RWPE2 (cell line): Measurements from ENCODE around the gene MAFB.

Experiments used
- ATAC-seq: fragments of 200-7000 bp; cut with Tn5 transposase; 3 replicates; pipeline ENCODE4 v1.9.1; 2021; ENCODE audit warnings: low read depth
- DNase-seq: peaks from one replicate; pipeline ENCODE4 v3.0.0-alpha.2; 2020; ENCODE audit warnings: low spot score
- H3K27ac ChIP-seq: fragments of 450-650 bp; 2 replicates; pipeline ENCODE4 v1.5.1; 2017; ENCODE audit warnings: mild to moderate bottlenecking; ENCODE audit not compliant: poor library complexity, severe bottlenecking
- H3K27me3 ChIP-seq: fragments of 250-450 bp; sonication (Bioruptor Pico); 2 replicates; pipeline ENCODE4 v1.5.1; 2021; ENCODE audit warnings: mild to moderate bottlenecking, moderate library complexity; ENCODE audit not compliant: insufficient read depth, poor library complexity, severe bottlenecking
- H3K36me3 ChIP-seq: fragments of 250-450 bp; sonication (Bioruptor Pico); 2 replicates; pipeline ENCODE4 v1.5.1; 2020; ENCODE audit warnings: low read depth, mild to moderate bottlenecking, moderate library complexity
- H3K4me1 ChIP-seq: fragments of 250-450 bp; sonication (Bioruptor Pico); 2 replicates; pipeline ENCODE4 v1.5.1; 2021; ENCODE audit warnings: mild to moderate bottlenecking, moderate library complexity; ENCODE audit not compliant: insufficient read depth, poor library complexity, severe bottlenecking
- H3K4me3 ChIP-seq: fragments of 250-450 bp; sonication (Bioruptor Pico); 2 replicates; pipeline ENCODE4 v1.5.1; 2021; ENCODE audit warnings: mild to moderate bottlenecking, moderate library complexity; ENCODE audit not compliant: severe bottlenecking
- H3K9me3 ChIP-seq: fragments of 250-450 bp; sonication (Bioruptor Pico); 2 replicates; pipeline ENCODE4 v1.5.1; 2021; ENCODE audit warnings: mild to moderate bottlenecking, moderate library complexity; ENCODE audit not compliant: severe bottlenecking
- TF ChIP-seq, protein P1 (sequence below): fragments of 450-650 bp; IDR thresholded peaks from one replicate; pipeline ENCODE4 v1.5.1; 2017; ENCODE audit warnings: mild to moderate bottlenecking, moderate library complexity; ENCODE audit not compliant: poor library complexity, severe bottlenecking

The MAFB gene

DNA sequence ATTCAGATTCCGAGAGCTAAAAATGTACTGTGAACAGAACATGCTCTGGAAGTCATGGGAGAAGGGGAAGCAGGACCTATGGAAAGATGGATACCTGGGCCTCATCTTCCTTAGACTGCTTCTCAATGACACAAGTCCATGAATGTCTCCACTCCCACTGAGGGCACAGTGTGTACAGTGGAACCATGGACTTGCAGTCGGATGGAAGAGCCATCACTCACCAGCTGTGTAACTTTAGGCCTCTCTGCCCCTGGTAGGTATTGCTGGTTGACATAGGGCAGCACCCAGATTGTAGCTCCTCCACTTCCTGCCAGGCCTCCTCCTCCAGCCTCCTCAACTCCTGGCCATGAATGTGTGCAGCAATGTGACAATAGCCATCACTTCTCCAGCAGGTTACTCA lies 52.5 kb downstream of the MAFB start:
- H3K36me3 ChIP-seq, result no peaks in the 10 kb centered on the region
- ATAC-seq (no peak), DNase-seq (peak; percentile 38)
- no peak overlapping the region for H3K27ac ChIP-seq
- H3K4me3 ChIP-seq, result no peak overlapping the region
- no peaks in the 10 kb centered on the region for H3K9me3 ChIP-seq
- no peaks in the 10 kb centered on the region for H3K4me1 ChIP-seq
- H3K27me3 ChIP-seq, result no peaks in the 10 kb centered on the region
- TF ChIP-seq, protein P1, sequence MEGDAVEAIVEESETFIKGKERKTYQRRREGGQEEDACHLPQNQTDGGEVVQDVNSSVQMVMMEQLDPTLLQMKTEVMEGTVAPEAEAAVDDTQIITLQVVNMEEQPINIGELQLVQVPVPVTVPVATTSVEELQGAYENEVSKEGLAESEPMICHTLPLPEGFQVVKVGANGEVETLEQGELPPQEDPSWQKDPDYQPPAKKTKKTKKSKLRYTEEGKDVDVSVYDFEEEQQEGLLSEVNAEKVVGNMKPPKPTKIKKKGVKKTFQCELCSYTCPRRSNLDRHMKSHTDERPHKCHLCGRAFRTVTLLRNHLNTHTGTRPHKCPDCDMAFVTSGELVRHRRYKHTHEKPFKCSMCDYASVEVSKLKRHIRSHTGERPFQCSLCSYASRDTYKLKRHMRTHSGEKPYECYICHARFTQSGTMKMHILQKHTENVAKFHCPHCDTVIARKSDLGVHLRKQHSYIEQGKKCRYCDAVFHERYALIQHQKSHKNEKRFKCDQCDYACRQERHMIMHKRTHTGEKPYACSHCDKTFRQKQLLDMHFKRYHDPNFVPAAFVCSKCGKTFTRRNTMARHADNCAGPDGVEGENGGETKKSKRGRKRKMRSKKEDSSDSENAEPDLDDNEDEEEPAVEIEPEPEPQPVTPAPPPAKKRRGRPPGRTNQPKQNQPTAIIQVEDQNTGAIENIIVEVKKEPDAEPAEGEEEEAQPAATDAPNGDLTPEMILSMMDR, result no peak

DNA sequence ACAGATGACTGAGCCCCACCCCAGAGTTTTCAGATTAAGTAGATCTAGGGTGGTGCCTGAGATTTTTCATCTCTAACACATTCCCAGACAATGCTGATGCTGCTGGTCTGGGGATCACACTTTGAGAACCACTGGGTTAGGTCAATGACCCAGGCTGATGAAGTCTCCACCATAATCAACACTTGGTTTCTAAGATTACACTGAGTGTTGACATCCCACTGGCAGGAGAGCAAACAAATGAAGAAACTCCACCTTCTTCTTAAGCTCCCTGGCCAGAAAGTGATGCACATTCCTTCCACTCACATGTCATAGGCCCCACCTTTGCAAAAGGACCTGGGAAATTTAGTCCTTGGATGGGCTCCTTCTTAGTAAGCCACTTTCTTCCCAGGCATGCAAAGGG lies 53.1 kb downstream of the MAFB start:
- ATAC-seq (no peak), DNase-seq (no peak)
- TF ChIP-seq, protein P1, result no peak
- Histone ChIP-seq H3K9me3 (no peaks in the 10 kb centered on the region), H3K27me3 (no peaks in the 10 kb centered on the region), H3K4me3 (no peak overlapping the region), H3K36me3 (no peaks in the 10 kb centered on the region), H3K4me1 (no peaks in the 10 kb centered on the region), H3K27ac (no peak overlapping the region)
